WTC11 (cell line): ENCODE results near the gene CA10.

Experiments
- ATF6 ChIP-seq: sonication (generic); formaldehyde crosslinking; IDR thresholded peaks from 2 replicates; pipeline ENCODE4 v1.8.1; 2023; ENCODE audit warnings: mild to moderate bottlenecking, missing genetic modification reagents
- CTCF ChIP-seq: fragments of 200-600 bp; IDR thresholded peaks from 2 replicates; pipeline ENCODE4 v1.8.0; 2022; ENCODE audit warnings: antibody characterized with exemption
- E2F1 ChIP-seq: sonication (generic); formaldehyde crosslinking; IDR thresholded peaks from 2 replicates; pipeline ENCODE4 v1.8.0; 2022; ENCODE audit warnings: mild to moderate bottlenecking, missing genetic modification reagents
- E2F5 ChIP-seq: sonication (generic); formaldehyde crosslinking; IDR thresholded peaks from 2 replicates; pipeline ENCODE4 v1.8.1; 2022; ENCODE audit warnings: mild to moderate bottlenecking, moderate library complexity, missing genetic modification reagents
- ESRRA ChIP-seq: sonication (generic); formaldehyde crosslinking; IDR thresholded peaks from 2 replicates; pipeline ENCODE4 v1.8.1; 2022; ENCODE audit warnings: mild to moderate bottlenecking, missing genetic modification reagents, borderline replicate concordance
- FOXJ3 ChIP-seq: sonication (generic); formaldehyde crosslinking; IDR thresholded peaks from 2 replicates; pipeline ENCODE4 v1.9.0; 2021; ENCODE audit warnings: missing genetic modification reagents, mild to moderate bottlenecking, borderline replicate concordance
- MLX ChIP-seq: sonication (generic); formaldehyde crosslinking; IDR thresholded peaks from 2 replicates; pipeline ENCODE4 v1.8.1; 2023; ENCODE audit warnings: mild to moderate bottlenecking, missing genetic modification reagents, moderate library complexity
- PRRX2 ChIP-seq: fragments of 250-450 bp; sonication (Bioruptor Pico); IDR thresholded peaks from 2 replicates; pipeline ENCODE4 v1.8.0; 2021; ENCODE audit warnings: mild to moderate bottlenecking
- SP1 ChIP-seq: sonication (generic); formaldehyde crosslinking; conservative IDR thresholded peaks from 2 replicates; pipeline ENCODE4 v1.8.1; 2022; ENCODE audit warnings: missing genetic modification reagents
- TEAD1 ChIP-seq: sonication (generic); formaldehyde crosslinking; IDR thresholded peaks from 2 replicates; pipeline ENCODE4 v1.8.0; 2022; ENCODE audit warnings: mild to moderate bottlenecking, missing genetic modification reagents
- USF2 ChIP-seq: sonication (generic); formaldehyde crosslinking; IDR thresholded peaks from 2 replicates; pipeline ENCODE4 v1.8.1; 2023; ENCODE audit warnings: mild to moderate bottlenecking, missing genetic modification reagents, moderate library complexity
- ZBTB43 ChIP-seq: sonication (generic); formaldehyde crosslinking; IDR thresholded peaks from 2 replicates; pipeline ENCODE4 v1.8.1; 2023; ENCODE audit warnings: mild to moderate bottlenecking, missing genetic modification reagents
- ZNF263 ChIP-seq: sonication (generic); formaldehyde crosslinking; IDR thresholded peaks from 2 replicates; pipeline ENCODE4 v1.8.1; 2022; ENCODE audit warnings: low read depth, mild to moderate bottlenecking, moderate library complexity, missing genetic modification reagents
- ZNF425 ChIP-seq: fragments of 250-450 bp; sonication (Bioruptor Pico); conservative IDR thresholded peaks from 2 replicates; pipeline ENCODE4 v1.9.0; 2021; ENCODE audit warnings: mild to moderate bottlenecking

GRCh38 chr17:51580869-51581268 is 577.6 kb downstream of the CA10 start:
- no peak for TF ChIP-seq E2F1 (CRISPR knock-in tag)
- no peak for TF ChIP-seq CTCF
- no peak for TF ChIP-seq E2F5 (CRISPR knock-in tag)
- no peak for TF ChIP-seq USF2 (CRISPR knock-in tag)
- TF ChIP-seq ATF6 (CRISPR knock-in tag), result no peak
- TF ChIP-seq MLX (CRISPR knock-in tag), result no peak
- TF ChIP-seq ZNF263 (CRISPR knock-in tag), result no peak
- no peak for TF ChIP-seq FOXJ3 (CRISPR knock-in tag)
- TF ChIP-seq ESRRA (CRISPR knock-in tag), result no peak
- no peak for TF ChIP-seq ZNF425 (CRISPR knock-in tag)
- no peak for TF ChIP-seq ZBTB43 (CRISPR knock-in tag)
- TF ChIP-seq SP1, result no peak
- no peak for TF ChIP-seq PRRX2 (CRISPR knock-in tag)
- TF ChIP-seq TEAD1 (CRISPR knock-in tag), result no peak
